Fibroblast of skin of right quadriceps (primary cell): ENCODE data around the gene LPAR5.

Source experiments
- DNase-seq: peaks from one replicate; pipeline ENCODE4 v3.0.0-alpha.2; 2013

LPAR5 gene

GRCh38 chr12:6635856-6636531 lies at the start of gene LPAR5:
Gene LPAR5 (minus strand): TSS chr12:6635959. CDS start chr12:6621248, 14,711 bp downstream.
- DNase-seq, result peak; percentile 41

- peak; percentile 26 for DNase-seq
Observed at GRCh38 chr12:6684609-6685008, 48.9 kb upstream of the LPAR5 start.

- DNase-seq, result no peak
Observed at GRCh38 chr12:6676962-6677361, 41.2 kb upstream of the LPAR5 start.

- DNase-seq, result no peak
Observed at GRCh38 chr12:6672143-6672542, 36.4 kb upstream of the LPAR5 start.

GRCh38 chr12:6667559-6668210 lies 31.9 kb upstream of the LPAR5 start:
- DNase-seq, result no peak

- DNase-seq, result no peak
Observed at GRCh38 chr12:6666211-6666610, 30.5 kb upstream of the LPAR5 start.

- peak; percentile 9 for DNase-seq
Observed at GRCh38 chr12:6664902-6665301, 29.1 kb upstream of the LPAR5 start.

GRCh38 chr12:6662906-6663742 lies 27.4 kb upstream of the LPAR5 start, which contains the start of gene ING4:
Gene ING4 (minus strand): TSS chr12:6663119. CDS start chr12:6663101, 18 bp downstream.
- DNase-seq, result peak; percentile 100

- no peak for DNase-seq
Observed at GRCh38 chr12:6662602-6662905, 26.8 kb upstream of the LPAR5 start.

- DNase-seq, result no peak
Observed at GRCh38 chr12:6653987-6654386, 18.2 kb upstream of the LPAR5 start.

- no peak for DNase-seq
Observed at GRCh38 chr12:6653342-6653741, 17.6 kb upstream of the LPAR5 start.

- no peak for DNase-seq
Observed at GRCh38 chr12:6652391-6652790, 16.6 kb upstream of the LPAR5 start.

- no peak for DNase-seq
Observed at GRCh38 chr12:6650832-6651231, 15.1 kb upstream of the LPAR5 start.

- peak; percentile 40 for DNase-seq
Observed at GRCh38 chr12:6647083-6647604, 11.4 kb upstream of the LPAR5 start, which contains the start of gene ACRBP. Gene ACRBP (minus strand): TSS chr12:6647432. CDS start chr12:6647366, 66 bp downstream.

GRCh38 chr12:6646276-6647082 lies 10.7 kb upstream of the LPAR5 start:
- no peak for DNase-seq

GRCh38 chr12:6644903-6645302 lies 9.1 kb upstream of the LPAR5 start:
- DNase-seq, result no peak

GRCh38 chr12:6644257-6644596 lies 8.5 kb upstream of the LPAR5 start:
- DNase-seq, result no peak

- no peak for DNase-seq
Observed at GRCh38 chr12:6643569-6644256, 8.0 kb upstream of the LPAR5 start.

GRCh38 chr12:6641131-6641530 lies 5.4 kb upstream of the LPAR5 start:
- no peak for DNase-seq

GRCh38 chr12:6640497-6640896 lies 4.7 kb upstream of the LPAR5 start:
- no peak for DNase-seq

- no peak for DNase-seq
Observed at GRCh38 chr12:6639151-6639801, 3.5 kb upstream of the LPAR5 start.

- no peak for DNase-seq
Observed at GRCh38 chr12:6638305-6638704, 2.5 kb upstream of the LPAR5 start.
